Lung (tissue), 12 donors: ENCODE data around the gene CSNK2B. TPM values are rescaled to one million over a fixed set of nuclear protein-coding genes. Genes with fewer than 3 reads are reported as not detected.

Experiments
- ATAC-seq: fragments of 200-7000 bp; cut with Tn5 transposase; one replicate; pipeline ENCODE4 v1.9.1; 2020; ENCODE audit warnings: moderate number of reproducible peaks; ENCODE audit not compliant: insufficient read depth, low FRiP score
- DNase-seq, 3 donors: peaks; one replicate each; pipeline ENCODE4 v3.0.0-alpha.2; 2013 to 2017
- H3K27ac ChIP-seq, 2 donors: one replicate each; pipeline ENCODE4 v1.5.1; 2013; ENCODE audit warnings: mild to moderate bottlenecking in 2 of 2, moderate library complexity in 2 of 2, control low read depth in 1 of 2, inconsistent platforms in 1 of 2, low read depth in 1 of 2, low read length in 1 of 2
- H3K27me3 ChIP-seq, 3 donors: one replicate each; pipeline ENCODE4 v1.5.1; 2013; ENCODE audit warnings: low read length in 2 of 3; ENCODE audit not compliant: control insufficient read depth in 3 of 3, insufficient read depth in 3 of 3
- H3K36me3 ChIP-seq, 4 donors: one replicate each; pipeline ENCODE4 v1.5.1; 2013; ENCODE audit warnings: low read length in 4 of 4, mild to moderate bottlenecking in 1 of 4, moderate library complexity in 1 of 4; ENCODE audit not compliant: control insufficient read depth in 4 of 4, insufficient read depth in 4 of 4
- H3K4me1 ChIP-seq, 5 donors: one replicate each; pipeline ENCODE4 v1.5.1; 2013; ENCODE audit warnings: low read length in 5 of 5, mild to moderate bottlenecking in 2 of 5, moderate library complexity in 1 of 5; ENCODE audit not compliant: control insufficient read depth in 5 of 5, insufficient read depth in 5 of 5
- H3K4me3 ChIP-seq: one replicate; pipeline ENCODE4 v1.5.1; 2013; ENCODE audit warnings: mild to moderate bottlenecking, control low read depth, moderate library complexity
- H3K9ac ChIP-seq, 2 donors: one replicate each; pipeline ENCODE4 v1.5.1; 2013; ENCODE audit warnings: low read length in 2 of 2, control low read depth in 1 of 2; ENCODE audit not compliant: insufficient read depth in 1 of 2
- H3K9me3 ChIP-seq, 4 donors: one replicate each; pipeline ENCODE4 v1.5.1; 2013; ENCODE audit warnings: low read length in 3 of 4, mild to moderate bottlenecking in 1 of 4, moderate library complexity in 1 of 4; ENCODE audit not compliant: control insufficient read depth in 4 of 4, insufficient read depth in 3 of 4
- WGBS, 2 donors: extraction: QIAGEN DNeasy Blood & Tissue Kit; methylation state at CpG; one replicate each; pipeline ENCODE4 v1.1.7; 2013; 5-methylcytosine and 5-hydroxymethylcytosine counted together
- polyA plus RNA-seq, 2 donors: library from polyadenylated mRNA; stranded (reverse); fragments of 200-250 nt; gene quantifications; one replicate each; pipeline ENCODE4 v1.2.1, GENCODE V29; 2013
- total RNA-seq, 2 donors: library from RNA; depleted of rRNA in 1 of 2; stranded (reverse); fragments of >200 nt in 1 of 2; gene quantifications; one replicate each; pipeline ENCODE4 v1.2.1, GENCODE V29; 2014 to 2021
- TF ChIP-seq, protein P1 (sequence below): IDR thresholded peaks from 2 replicates; pipeline ENCODE4 v1.5.1; 2012; ENCODE audit warnings: mild to moderate bottlenecking; ENCODE audit errors: control extremely low read depth, extremely low read depth
- donor health status: control.
- donor health status: control.
- donor health status: Bipolar disorder and iron deficiency.
- donor health status: healthy.
- donor health status: DM: yes; HTN: yes; CAD: no.

Gene CSNK2B
- total and polyA plus RNA-seq, 4 donors, result 114 to 154 (median 137) TPM

DNA sequence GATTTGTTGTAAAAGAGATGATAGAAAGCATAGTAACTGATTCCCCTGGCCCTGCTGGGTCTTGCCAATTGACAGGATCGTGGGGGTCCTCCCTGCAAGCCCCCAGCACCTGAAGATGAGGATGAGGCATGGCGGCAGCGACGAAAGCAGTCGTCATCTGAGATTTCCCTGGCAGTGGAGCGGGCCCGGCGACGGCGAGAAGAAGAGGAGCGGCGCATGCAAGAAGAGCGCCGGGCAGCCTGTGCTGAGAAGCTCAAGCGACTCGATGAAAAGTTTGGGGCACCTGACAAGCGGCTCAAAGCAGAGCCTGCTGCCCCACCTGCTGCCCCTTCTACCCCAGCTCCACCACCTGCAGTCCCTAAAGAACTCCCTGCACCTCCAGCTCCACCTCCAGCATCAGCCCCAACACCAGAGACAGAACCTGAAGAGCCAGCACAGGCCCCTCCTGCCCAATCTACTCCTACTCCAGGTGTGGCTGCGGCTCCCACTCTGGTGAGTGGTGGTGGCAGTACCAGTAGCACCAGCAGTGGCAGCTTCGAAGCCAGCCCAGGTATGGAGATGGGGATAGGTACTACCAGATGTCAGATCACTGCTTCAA is 38.1 kb upstream of the CSNK2B start:
- no peak for ATAC-seq
- Histone ChIP-seq H3K27me3 (no peaks in the 10 kb centered on the region), H3K4me3 (no peak overlapping the region), H3K9ac (no peak overlapping the region), H3K9me3 (no peaks in the 10 kb centered on the region), H3K27ac (no peak overlapping the region), H3K36me3 (peaks cover 44 to 84% (median 75%) of the 10 kb centered on the region in 4 donors), H3K4me1 (peaks cover 0 to 2% (median 0%) of the 10 kb centered on the region in 5 donors)
- DNase-seq, result no peak
- WGBS, 2 donors, result 96% methylated on average over 18 to 19 of the region's 19 CpGs
- TF ChIP-seq, protein P1, sequence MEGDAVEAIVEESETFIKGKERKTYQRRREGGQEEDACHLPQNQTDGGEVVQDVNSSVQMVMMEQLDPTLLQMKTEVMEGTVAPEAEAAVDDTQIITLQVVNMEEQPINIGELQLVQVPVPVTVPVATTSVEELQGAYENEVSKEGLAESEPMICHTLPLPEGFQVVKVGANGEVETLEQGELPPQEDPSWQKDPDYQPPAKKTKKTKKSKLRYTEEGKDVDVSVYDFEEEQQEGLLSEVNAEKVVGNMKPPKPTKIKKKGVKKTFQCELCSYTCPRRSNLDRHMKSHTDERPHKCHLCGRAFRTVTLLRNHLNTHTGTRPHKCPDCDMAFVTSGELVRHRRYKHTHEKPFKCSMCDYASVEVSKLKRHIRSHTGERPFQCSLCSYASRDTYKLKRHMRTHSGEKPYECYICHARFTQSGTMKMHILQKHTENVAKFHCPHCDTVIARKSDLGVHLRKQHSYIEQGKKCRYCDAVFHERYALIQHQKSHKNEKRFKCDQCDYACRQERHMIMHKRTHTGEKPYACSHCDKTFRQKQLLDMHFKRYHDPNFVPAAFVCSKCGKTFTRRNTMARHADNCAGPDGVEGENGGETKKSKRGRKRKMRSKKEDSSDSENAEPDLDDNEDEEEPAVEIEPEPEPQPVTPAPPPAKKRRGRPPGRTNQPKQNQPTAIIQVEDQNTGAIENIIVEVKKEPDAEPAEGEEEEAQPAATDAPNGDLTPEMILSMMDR, result no peak

DNA sequence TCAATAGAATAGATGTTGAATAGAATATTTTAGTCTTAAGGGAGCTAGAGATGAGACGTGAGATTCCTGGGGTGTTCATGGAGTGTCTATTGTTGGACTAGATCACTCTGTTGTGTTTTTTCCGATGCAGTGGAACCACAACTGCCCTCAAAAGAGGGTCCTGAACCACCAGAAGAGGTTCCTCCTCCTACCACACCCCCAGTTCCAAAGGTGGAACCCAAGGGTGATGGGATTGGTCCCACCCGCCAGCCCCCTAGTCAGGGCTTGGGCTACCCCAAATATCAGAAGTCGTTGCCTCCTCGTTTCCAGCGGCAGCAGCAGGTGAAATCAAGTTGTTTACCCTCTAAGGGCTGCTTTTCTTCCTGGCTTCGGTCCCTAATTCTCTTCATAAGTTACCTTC is 36.9 kb upstream of the CSNK2B start:
- ATAC-seq (no peak), DNase-seq (no peak)
- no peak overlapping the region for H3K4me3 ChIP-seq
- H3K9ac ChIP-seq, result no peak overlapping the region
- peaks cover 52 to 90% (median 77%) of the 10 kb centered on the region in 4 donors for H3K36me3 ChIP-seq
- TF ChIP-seq, protein P1, result no peak
- 91 to 94% methylated on average over 7 of the region's 7 CpGs for whole genome bisulfite sequencing, 2 donors
- no peaks in the 10 kb centered on the region for H3K9me3 ChIP-seq
- H3K4me1 ChIP-seq, result no peaks in the 10 kb centered on the region
- H3K27ac ChIP-seq, result no peak overlapping the region
- no peaks in the 10 kb centered on the region for H3K27me3 ChIP-seq

DNA sequence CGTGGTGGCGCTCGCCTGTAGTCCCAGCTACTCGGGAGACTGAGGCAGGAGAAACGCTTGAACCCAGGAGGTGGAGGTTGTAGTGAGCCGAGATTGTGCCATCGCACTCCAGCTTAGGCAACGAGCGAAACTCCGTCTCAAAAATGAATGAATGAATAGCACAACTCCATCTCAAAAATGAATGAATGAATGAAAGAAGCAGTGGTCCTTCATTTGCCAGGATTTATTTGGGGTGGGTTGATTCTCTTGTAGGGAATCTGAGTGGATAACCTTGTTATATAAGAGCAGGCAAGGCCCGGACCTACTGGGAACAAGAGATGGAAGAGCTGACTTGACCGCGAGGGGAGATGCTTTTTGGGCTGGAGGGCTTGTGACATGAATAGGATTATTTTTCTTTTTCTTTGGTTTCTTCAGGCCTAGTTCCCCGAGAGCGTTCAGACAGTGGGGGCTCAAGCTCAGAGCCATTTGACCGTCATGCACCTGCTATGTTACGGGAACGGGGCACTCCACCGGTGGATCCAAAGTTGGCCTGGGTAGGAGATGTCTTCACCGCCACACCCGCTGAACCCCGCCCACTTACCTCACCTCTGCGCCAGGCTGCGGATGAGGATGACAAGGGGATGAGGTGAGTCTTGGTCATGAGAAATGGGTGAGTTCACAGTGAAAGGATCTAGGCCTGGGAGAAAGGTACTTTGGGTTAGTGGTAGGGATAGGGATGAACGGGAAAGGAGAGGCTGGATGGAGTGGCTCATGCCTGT is 35.5 kb upstream of the CSNK2B start:
- Histone ChIP-seq H3K4me3 (no peak overlapping the region), H3K27me3 (no peaks in the 10 kb centered on the region), H3K27ac (no peak overlapping the region), H3K4me1 (no peaks in the 10 kb centered on the region), H3K9ac (no peak overlapping the region), H3K9me3 (no peaks in the 10 kb centered on the region), H3K36me3 (peaks cover 55 to 91% (median 78%) of the 10 kb centered on the region in 4 donors)
- no peak for DNase-seq
- WGBS, 2 donors, result 93 to 96% methylated on average over 25 of the region's 25 CpGs
- TF ChIP-seq, protein P1, result no peak
- no peak for ATAC-seq
